HepG2 (cell line): ENCODE results near the gene ABCF1. TPM values are rescaled to one million over a fixed set of nuclear protein-coding genes. Genes with fewer than 3 reads are reported as not detected.

ENCODE experiments used
- KAT2B ChIP-seq: fragments of 150-350 bp; IDR thresholded peaks from 2 replicates; pipeline ENCODE4 v1.6.1; 2014; ENCODE audit warnings: low read depth, low read length, borderline replicate concordance
- RBM22 ChIP-seq: fragments of 200-400 bp; formaldehyde crosslinking; optimal IDR thresholded peaks from 2 replicates; pipeline ENCODE3; 2017; ENCODE audit warnings: mild to moderate bottlenecking, low read length, moderate library complexity
- SIN3B ChIP-seq: fragments of 150-350 bp; IDR thresholded peaks from 2 replicates; pipeline ENCODE4 v1.6.1; 2014; ENCODE audit warnings: low read length
- SIX4 ChIP-seq: sonication (generic); formaldehyde crosslinking; IDR thresholded peaks from 2 replicates; pipeline ENCODE4 v1.4.0; 2020; ENCODE audit warnings: missing genetic modification reagents
- SMAD9 ChIP-seq: sonication (generic); formaldehyde crosslinking; IDR thresholded peaks from 2 replicates; pipeline ENCODE4 v1.5.1; 2020; ENCODE audit warnings: mild to moderate bottlenecking, missing genetic modification reagents
- WIZ ChIP-seq: sonication (generic); formaldehyde crosslinking; IDR thresholded peaks from 2 replicates; pipeline ENCODE4 v1.5.1; 2020; ENCODE audit warnings: mild to moderate bottlenecking, missing genetic modification reagents
- ZNF30 ChIP-seq: sonication (generic); formaldehyde crosslinking; IDR thresholded peaks from 2 replicates; pipeline ENCODE4 v1.5.0; 2020; ENCODE audit warnings: mild to moderate bottlenecking, missing genetic modification reagents
- ZNF644 ChIP-seq: IDR thresholded peaks from 2 replicates; pipeline ENCODE4 v1.6.1; 2016; ENCODE audit warnings: low read depth
- ZSCAN22 ChIP-seq: sonication (generic); formaldehyde crosslinking; IDR thresholded peaks from 2 replicates; pipeline ENCODE4 v1.4.0; 2020; ENCODE audit warnings: mild to moderate bottlenecking, missing genetic modification reagents
- polyA plus RNA-seq, 8 experiments: library from polyadenylated mRNA; depleted of rRNA in 3 of 8; stranded (reverse) in 7 of 8; unstranded in 1 of 8; fragments of >200 nt; fragmentation: Illumina TruSeq in 4 of 8; extraction: Trizol in 4 of 8; gene quantifications; 2 replicates each; pipeline versions ENCODE4 v1.2.1 to v1.2.3, GENCODE V29; 2011 to 2016; ENCODE audit warnings: low read depth in 4 of 8, missing spikeins in 1 of 8, mixed read lengths in 1 of 8; ENCODE audit not compliant: insufficient read depth in 1 of 8
- total RNA-seq, 5 experiments: library from RNA; depleted of rRNA; stranded (reverse); fragments of >200 nt; fragmentation: Illumina TruSeq; extraction: Trizol; gene quantifications; 2 replicates each; pipeline ENCODE4 v1.2.3, GENCODE V29; 2016; ENCODE audit warnings: low read depth in 1 of 5
- TF ChIP-seq, protein P1 (sequence below): sonication (generic); formaldehyde crosslinking; IDR thresholded peaks from 2 replicates; pipeline ENCODE4 v1.9.0; 2021; ENCODE audit warnings: mild to moderate bottlenecking, missing genetic modification reagents
- TF ChIP-seq, protein P2 (sequence below): sonication (generic); formaldehyde crosslinking; IDR thresholded peaks from 2 replicates; pipeline ENCODE4 v1.4.0; 2020; ENCODE audit warnings: missing genetic modification reagents; ENCODE audit errors: not compliant biosample characterization
- TF ChIP-seq, protein P3 (sequence below): sonication (generic); formaldehyde crosslinking; IDR thresholded peaks from 2 replicates; pipeline ENCODE4 v1.4.0; 2020; ENCODE audit warnings: missing genetic modification reagents
- TF ChIP-seq, protein P4 (sequence below): sonication (generic); formaldehyde crosslinking; conservative IDR thresholded peaks from 2 replicates; pipeline ENCODE4 v1.8.0; 2022; ENCODE audit warnings: missing genetic modification reagents
- TF ChIP-seq, protein P5 (sequence below): sonication (generic); formaldehyde crosslinking; IDR thresholded peaks from 2 replicates; pipeline ENCODE4 v1.5.1; 2020; ENCODE audit warnings: mild to moderate bottlenecking, missing genetic modification reagents, moderate library complexity

The ABCF1 gene
- total and polyA plus RNA-seq, 2 of the 13 experiments (the other 11 are each of a cell fraction or from before 2014, with no cell fraction given) = 25.4 to 98.9 TPM

DNA sequence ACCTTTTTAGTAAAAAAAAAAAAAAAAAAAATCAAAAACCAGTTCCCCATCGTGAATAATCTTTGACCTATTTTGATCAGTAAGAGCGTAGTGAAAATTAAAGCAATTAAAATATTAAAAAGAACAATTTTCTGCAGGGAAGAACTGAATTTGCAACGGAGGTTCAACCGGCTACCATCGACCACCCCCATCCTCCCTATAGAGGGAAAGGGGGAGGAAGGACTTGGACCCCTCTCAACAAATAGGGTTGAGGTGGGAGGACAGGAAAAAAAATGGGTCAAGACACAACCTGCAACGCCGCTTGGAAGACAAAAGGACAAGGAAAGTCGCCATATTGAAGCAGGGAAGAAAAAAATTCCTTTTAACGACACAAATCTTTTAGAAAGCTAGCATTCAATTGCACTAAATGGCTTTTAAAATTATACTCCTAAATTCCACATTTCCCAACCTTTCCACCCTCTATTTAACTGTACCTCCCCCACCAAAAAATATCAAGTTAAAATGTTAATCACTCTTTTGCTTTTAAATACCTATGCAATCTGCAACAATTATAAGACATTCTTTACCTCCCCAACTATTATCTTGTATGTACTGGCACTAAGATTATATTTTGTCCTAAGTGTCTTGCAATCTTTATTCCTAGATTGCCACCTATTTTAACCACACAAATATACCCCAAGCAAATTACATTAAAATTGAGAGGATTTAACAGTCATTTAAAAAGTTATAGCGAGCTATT, 44.1 kb downstream of the ABCF1 start (continued):
- TF ChIP-seq, protein P1, sequence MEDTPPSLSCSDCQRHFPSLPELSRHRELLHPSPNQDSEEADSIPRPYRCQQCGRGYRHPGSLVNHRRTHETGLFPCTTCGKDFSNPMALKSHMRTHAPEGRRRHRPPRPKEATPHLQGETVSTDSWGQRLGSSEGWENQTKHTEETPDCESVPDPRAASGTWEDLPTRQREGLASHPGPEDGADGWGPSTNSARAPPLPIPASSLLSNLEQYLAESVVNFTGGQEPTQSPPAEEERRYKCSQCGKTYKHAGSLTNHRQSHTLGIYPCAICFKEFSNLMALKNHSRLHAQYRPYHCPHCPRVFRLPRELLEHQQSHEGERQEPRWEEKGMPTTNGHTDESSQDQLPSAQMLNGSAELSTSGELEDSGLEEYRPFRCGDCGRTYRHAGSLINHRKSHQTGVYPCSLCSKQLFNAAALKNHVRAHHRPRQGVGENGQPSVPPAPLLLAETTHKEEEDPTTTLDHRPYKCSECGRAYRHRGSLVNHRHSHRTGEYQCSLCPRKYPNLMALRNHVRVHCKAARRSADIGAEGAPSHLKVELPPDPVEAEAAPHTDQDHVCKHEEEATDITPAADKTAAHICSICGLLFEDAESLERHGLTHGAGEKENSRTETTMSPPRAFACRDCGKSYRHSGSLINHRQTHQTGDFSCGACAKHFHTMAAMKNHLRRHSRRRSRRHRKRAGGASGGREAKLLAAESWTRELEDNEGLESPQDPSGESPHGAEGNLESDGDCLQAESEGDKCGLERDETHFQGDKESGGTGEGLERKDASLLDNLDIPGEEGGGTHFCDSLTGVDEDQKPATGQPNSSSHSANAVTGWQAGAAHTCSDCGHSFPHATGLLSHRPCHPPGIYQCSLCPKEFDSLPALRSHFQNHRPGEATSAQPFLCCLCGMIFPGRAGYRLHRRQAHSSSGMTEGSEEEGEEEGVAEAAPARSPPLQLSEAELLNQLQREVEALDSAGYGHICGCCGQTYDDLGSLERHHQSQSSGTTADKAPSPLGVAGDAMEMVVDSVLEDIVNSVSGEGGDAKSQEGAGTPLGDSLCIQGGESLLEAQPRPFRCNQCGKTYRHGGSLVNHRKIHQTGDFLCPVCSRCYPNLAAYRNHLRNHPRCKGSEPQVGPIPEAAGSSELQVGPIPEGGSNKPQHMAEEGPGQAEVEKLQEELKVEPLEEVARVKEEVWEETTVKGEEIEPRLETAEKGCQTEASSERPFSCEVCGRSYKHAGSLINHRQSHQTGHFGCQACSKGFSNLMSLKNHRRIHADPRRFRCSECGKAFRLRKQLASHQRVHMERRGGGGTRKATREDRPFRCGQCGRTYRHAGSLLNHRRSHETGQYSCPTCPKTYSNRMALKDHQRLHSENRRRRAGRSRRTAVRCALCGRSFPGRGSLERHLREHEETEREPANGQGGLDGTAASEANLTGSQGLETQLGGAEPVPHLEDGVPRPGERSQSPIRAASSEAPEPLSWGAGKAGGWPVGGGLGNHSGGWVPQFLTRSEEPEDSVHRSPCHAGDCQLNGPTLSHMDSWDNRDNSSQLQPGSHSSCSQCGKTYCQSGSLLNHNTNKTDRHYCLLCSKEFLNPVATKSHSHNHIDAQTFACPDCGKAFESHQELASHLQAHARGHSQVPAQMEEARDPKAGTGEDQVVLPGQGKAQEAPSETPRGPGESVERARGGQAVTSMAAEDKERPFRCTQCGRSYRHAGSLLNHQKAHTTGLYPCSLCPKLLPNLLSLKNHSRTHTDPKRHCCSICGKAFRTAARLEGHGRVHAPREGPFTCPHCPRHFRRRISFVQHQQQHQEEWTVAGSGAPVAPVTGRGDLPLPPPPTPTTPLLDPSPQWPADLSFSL (CRISPR knock-in tag) = no peak
- TF ChIP-seq KAT2B (no peak), ZNF30 (CRISPR knock-in tag) (no peak), WIZ (CRISPR knock-in tag) (0 out of 2 replicates have a peak, but pooled peaks have one; percentile 30), SMAD9 (CRISPR knock-in tag) (no peak), RBM22 (peak; percentile 97), ZNF644 (CRISPR knock-in tag) (no peak), SIX4 (CRISPR knock-in tag) (no peak), ZSCAN22 (CRISPR knock-in tag) (no peak), SIN3B (0 out of 2 replicates have a peak, but pooled peaks have one; percentile 3)
- TF ChIP-seq, protein P2, sequence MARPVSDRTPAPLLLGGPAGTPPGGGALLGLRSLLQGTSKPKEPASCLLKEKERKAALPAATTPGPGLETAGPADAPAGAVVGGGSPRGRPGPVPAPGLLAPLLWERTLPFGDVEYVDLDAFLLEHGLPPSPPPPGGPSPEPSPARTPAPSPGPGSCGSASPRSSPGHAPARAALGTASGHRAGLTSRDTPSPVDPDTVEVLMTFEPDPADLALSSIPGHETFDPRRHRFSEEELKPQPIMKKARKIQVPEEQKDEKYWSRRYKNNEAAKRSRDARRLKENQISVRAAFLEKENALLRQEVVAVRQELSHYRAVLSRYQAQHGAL (CRISPR knock-in tag) = no peak
- TF ChIP-seq, protein P3, sequence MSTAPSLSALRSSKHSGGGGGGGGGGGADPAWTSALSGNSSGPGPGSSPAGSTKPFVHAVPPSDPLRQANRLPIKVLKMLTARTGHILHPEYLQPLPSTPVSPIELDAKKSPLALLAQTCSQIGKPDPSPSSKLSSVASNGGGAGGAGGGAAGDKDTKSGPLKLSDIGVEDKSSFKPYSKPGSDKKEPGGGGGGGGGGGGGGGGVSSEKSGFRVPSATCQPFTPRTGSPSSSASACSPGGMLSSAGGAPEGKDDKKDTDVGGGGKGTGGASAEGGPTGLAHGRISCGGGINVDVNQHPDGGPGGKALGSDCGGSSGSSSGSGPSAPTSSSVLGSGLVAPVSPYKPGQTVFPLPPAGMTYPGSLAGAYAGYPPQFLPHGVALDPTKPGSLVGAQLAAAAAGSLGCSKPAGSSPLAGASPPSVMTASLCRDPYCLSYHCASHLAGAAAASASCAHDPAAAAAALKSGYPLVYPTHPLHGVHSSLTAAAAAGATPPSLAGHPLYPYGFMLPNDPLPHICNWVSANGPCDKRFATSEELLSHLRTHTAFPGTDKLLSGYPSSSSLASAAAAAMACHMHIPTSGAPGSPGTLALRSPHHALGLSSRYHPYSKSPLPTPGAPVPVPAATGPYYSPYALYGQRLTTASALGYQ = no peak
- TF ChIP-seq, protein P4, sequence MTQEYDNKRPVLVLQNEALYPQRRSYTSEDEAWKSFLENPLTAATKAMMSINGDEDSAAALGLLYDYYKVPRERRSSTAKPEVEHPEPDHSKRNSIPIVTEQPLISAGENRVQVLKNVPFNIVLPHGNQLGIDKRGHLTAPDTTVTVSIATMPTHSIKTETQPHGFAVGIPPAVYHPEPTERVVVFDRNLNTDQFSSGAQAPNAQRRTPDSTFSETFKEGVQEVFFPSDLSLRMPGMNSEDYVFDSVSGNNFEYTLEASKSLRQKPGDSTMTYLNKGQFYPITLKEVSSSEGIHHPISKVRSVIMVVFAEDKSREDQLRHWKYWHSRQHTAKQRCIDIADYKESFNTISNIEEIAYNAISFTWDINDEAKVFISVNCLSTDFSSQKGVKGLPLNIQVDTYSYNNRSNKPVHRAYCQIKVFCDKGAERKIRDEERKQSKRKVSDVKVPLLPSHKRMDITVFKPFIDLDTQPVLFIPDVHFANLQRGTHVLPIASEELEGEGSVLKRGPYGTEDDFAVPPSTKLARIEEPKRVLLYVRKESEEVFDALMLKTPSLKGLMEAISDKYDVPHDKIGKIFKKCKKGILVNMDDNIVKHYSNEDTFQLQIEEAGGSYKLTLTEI = no peak
- TF ChIP-seq, protein P5, sequence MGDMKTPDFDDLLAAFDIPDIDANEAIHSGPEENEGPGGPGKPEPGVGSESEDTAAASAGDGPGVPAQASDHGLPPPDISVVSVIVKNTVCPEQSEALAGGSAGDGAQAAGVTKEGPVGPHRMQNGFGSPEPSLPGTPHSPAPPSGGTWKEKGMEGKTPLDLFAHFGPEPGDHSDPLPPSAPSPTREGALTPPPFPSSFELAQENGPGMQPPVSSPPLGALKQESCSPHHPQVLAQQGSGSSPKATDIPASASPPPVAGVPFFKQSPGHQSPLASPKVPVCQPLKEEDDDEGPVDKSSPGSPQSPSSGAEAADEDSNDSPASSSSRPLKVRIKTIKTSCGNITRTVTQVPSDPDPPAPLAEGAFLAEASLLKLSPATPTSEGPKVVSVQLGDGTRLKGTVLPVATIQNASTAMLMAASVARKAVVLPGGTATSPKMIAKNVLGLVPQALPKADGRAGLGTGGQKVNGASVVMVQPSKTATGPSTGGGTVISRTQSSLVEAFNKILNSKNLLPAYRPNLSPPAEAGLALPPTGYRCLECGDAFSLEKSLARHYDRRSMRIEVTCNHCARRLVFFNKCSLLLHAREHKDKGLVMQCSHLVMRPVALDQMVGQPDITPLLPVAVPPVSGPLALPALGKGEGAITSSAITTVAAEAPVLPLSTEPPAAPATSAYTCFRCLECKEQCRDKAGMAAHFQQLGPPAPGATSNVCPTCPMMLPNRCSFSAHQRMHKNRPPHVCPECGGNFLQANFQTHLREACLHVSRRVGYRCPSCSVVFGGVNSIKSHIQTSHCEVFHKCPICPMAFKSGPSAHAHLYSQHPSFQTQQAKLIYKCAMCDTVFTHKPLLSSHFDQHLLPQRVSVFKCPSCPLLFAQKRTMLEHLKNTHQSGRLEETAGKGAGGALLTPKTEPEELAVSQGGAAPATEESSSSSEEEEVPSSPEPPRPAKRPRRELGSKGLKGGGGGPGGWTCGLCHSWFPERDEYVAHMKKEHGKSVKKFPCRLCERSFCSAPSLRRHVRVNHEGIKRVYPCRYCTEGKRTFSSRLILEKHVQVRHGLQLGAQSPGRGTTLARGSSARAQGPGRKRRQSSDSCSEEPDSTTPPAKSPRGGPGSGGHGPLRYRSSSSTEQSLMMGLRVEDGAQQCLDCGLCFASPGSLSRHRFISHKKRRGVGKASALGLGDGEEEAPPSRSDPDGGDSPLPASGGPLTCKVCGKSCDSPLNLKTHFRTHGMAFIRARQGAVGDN = no peak
